SU-DHL-6 (cell line): ENCODE data around the gene TMEM14C.

Source experiments
- EZH2phosphoT487 ChIP-seq: fragments of 200-600 bp; sonication (generic), shearing (Covaris generic); conservative IDR thresholded peaks from 2 replicates; pipeline ENCODE4 v1.6.1; 2018; ENCODE audit warnings: mild to moderate bottlenecking, antibody characterized with exemption, low read length, moderate library complexity, mixed read lengths
- TF ChIP-seq, protein P1 (sequence below): fragments of 200-600 bp; sonication (generic); IDR thresholded peaks from one replicate; pipeline ENCODE4 v1.5.1; 2017; ENCODE audit warnings: antibody characterized with exemption, mild to moderate bottlenecking, low read length, moderate library complexity; ENCODE audit not compliant: insufficient read depth, poor library complexity, severe bottlenecking

GRCh38 chr6:10723567-10723881 is 654 bp downstream of the TMEM14C start:
- TF ChIP-seq, protein P1, sequence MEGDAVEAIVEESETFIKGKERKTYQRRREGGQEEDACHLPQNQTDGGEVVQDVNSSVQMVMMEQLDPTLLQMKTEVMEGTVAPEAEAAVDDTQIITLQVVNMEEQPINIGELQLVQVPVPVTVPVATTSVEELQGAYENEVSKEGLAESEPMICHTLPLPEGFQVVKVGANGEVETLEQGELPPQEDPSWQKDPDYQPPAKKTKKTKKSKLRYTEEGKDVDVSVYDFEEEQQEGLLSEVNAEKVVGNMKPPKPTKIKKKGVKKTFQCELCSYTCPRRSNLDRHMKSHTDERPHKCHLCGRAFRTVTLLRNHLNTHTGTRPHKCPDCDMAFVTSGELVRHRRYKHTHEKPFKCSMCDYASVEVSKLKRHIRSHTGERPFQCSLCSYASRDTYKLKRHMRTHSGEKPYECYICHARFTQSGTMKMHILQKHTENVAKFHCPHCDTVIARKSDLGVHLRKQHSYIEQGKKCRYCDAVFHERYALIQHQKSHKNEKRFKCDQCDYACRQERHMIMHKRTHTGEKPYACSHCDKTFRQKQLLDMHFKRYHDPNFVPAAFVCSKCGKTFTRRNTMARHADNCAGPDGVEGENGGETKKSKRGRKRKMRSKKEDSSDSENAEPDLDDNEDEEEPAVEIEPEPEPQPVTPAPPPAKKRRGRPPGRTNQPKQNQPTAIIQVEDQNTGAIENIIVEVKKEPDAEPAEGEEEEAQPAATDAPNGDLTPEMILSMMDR: no peak
- no peak for TF ChIP-seq EZH2phosphoT487
